ENCODE measurements around the gene FBLN7.

The FBLN7 gene

DNA sequence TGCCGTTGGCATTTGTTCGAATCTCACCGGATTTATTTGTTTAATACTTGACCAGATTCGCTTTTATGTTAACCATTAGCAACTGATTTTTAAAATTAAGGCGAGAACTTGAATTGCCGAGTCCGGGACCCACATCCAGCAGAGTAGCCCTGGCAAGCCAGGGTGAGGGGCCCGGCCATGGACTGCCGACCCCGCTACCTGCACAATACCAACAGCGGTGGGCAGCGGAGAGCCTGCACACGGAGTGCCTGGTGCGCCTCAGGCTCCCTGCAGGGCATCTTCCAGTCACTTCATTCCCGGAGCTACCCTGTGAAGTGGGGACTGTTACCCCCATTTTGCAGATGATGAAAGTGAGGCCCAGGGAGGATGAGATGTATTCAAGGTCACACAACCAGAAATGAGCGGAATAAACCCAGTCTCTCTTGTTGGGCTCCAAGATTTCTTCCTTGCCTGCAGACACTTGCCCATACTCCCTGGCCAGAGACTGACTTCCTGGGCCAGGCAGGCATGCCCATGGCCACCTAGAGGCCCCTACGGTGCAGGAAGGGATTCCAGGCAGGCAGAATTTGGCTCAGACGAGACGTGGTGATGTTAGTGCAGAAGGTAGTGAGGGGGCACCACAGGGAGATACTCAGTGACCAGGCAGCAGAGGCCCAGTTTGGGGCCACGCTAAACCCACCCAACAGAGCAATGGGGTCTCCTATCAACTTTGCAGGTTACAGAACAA, 2.9 kb downstream of the FBLN7 start:
- no peak for DNase-seq (ENCODE audit: low spot score)

DNA sequence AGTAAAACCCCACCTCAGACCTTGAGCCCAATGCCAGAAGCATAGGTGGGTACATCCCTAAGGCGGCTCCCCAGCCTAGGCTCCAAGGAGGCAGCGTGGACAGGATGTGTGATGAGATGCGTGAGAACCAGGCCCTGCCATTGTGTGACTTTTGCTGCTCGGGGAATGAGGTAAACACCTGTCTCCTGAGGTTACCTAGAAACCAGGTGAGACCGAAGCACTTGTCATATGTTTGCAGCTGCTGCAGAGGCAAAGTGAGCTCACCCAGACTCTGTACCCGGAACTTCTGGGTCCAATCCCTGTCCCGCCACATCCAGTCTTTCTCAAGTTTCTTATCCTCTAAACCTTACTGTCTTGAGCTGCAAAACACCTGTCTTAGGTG, 3.4 kb downstream of the FBLN7 start:
- DNase-seq (ENCODE audit: low spot score) = no peak

DNA sequence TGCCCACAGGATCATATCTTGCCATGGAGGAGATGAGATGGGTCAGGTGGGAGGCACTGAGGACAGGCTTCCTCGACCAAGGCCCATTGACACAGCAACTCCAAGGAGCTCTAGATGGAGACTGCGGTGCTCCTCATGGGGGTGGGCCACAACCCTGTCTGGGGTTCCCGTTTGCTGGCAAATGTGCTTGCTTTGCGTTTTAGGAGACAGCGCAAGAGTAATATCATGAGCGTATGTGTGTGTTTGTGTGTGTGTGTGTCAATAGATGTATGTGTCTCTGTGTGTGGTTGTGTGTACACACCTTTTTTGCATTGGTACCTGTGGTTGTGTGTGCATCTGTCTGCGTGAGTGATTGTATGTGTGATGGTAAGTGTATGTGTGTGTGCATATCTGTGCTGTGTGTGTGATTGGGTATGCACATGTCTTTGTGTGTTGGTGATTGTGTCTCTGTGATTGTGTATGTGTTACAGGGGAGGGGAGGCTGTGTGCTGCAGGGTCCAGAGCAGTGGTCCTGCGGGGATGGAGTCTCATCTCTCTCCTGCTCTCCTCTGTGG, 4.4 kb downstream of the FBLN7 start:
- no peak for DNase-seq (ENCODE audit: low spot score)

DNA sequence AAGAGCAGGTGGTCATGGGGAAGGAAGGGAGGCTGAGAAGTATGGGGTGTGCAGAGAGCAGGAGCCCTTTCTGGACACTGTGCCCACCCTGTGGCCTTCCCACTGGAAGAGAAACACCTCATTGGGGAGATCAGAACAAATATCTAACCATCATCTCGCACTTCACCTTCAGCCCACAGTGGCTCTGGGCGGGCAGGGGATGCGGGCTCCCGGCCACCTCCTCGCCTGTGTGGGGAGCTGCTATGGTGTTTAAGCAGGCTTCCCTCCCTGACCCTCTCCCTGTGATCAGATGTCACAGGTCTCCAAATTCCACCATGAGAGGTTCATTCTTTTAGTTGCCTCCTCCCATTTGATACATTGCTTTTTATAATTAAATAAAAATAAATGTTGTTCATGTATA, 5.0 kb downstream of the FBLN7 start:
- no peak for DNase-seq (ENCODE audit: low spot score)

DNA sequence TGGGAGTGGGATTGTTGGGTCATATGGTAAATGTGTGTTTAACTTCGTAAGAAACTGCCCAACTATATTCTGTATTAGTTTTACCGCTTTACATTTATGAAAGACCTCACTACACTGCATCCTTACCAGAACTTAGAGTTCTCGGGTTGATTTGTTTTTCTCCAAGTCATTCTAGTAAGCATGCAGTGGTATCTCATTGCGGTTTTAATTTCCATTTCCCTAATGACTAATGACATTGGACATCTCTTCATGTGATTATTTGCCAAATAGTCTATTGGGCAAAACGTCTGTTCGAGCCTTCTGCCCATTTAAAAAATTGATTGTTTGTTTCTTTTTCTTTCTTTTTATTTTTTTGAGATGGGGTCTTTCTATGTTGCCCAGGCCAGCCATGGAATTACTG, 6.8 kb downstream of the FBLN7 start:
- no peak for DNase-seq (ENCODE audit: low spot score)

DNA sequence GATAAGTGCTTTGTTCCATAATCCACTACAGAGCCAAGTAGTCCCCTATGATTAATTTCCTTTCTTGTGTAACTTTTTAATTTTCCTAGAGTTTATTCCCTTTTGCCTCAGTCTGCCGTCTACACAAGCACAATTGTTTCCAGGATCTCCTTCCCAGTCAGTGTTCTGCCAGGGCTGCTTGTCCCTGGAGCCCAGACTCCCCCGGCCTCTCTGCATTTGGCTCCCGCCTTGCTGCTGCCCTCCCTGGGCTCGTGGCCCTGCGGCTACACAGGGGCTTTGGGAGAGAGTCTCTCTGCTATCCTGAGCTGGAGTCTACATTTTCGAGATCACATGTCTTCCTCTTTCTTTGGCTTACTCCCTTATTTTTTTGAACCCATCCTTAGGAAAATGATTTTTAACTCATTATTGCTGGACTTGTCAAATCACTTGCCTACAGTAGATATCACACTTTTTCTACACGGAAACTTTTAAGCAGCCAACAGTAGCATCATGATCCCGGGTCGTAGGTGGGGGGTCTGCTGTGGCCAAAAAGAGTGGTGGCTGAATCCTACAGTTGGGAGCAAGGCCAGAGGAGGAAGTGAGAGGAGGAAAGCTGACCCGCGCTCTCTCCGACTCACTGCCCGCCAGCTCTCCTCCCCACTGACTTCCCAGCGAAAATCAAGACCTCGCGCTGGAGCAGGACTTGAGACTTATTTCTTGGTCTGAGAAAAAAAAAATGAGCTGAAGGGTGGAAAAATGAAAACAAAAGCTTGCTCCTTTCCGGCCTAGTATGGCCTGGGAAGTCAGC, 9.4 kb downstream of the FBLN7 start:
- no peak for DNase-seq (ENCODE audit: low spot score)

DNA sequence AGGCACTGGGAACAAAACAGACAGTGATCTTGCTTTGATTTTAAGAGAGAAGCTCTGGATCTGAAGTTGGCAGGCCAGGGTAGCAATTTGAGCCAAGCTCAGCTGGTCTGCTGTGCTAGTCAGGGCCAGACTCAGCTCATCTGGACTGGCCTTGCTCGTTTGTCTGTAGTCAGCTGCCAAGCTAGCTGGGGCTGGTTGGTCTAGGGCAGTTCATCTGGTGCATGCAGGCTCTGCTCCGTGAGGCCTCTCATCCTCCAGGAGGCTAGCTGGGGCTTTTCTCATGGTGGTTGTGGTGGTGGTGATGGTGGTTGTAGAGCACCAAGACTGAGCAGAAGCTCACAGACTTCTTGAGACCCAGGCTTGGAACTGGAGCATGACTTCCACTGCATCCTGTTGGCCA, 10.3 kb downstream of the FBLN7 start:
- no peak for DNase-seq (ENCODE audit: low spot score)

DNA sequence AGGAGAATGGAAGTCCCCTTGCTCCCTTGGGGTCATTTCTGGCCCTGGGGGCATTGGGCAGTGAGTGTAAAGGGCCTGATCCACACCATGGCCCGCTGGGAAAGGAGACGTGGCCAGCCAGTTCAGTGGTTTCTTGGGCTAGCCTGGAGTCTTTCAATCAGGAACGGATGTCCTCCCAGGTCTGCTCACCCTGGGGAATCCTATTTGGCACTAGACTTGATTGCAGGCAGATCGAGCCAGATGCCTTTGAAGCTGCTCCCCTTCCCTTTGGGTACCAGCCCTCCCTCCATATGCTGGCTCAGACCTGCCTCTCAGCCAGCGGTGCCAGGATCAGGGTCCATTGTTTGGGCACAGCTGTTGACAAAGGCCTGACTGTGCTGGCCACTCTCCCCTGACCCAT, 11.0 kb downstream of the FBLN7 start:
- DNase-seq (ENCODE audit: low spot score) = no peak

DNA sequence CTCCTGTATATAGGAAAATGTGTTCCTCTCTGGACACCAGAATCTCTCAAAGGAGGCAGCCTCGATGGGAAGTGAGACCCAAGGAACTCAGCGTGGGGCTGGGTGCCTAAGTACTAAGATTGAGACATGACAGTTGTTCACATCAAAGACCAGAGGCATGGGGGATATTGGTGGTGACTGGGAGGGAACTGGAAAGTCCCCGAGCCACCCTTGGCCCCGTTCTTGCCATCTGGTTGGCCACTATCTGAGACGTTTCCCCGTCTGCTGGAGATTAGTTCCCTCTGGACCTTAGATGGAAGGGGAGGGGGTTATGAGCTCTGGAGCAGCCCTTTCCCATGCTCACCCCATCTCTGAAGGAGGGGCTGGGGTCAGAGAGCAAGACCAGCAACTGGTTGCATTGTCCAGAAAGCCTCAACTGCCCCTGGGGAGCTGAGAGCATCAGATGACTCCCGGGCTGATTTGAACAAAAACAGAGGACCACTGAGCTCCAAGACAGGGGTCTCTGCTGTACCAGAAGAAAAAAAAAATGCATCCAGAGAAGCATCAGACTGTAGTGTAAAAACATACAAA, 11.8 kb downstream of the FBLN7 start:
- no peak for DNase-seq (ENCODE audit: low spot score)

DNA sequence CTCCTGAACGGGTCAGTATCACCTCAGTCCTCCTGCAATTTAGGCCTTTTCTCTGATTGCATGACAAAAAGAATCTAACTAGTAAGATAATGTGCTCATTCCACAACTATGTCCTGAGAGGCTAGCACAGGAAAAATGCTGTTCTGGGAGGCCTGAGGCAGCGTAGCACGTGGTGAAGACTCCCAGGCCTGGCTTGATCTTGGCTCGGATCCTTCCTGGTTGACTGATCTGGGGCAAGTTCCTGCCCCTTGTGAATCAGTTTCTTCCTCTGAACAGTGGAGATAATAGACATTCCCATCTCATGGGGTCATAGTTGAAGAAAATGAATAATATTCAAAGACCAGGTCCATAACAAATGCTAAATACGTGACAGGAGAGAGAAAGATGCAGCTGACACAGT, 12.3 kb downstream of the FBLN7 start:
- DNase-seq (ENCODE audit: low spot score) = no peak

DNA sequence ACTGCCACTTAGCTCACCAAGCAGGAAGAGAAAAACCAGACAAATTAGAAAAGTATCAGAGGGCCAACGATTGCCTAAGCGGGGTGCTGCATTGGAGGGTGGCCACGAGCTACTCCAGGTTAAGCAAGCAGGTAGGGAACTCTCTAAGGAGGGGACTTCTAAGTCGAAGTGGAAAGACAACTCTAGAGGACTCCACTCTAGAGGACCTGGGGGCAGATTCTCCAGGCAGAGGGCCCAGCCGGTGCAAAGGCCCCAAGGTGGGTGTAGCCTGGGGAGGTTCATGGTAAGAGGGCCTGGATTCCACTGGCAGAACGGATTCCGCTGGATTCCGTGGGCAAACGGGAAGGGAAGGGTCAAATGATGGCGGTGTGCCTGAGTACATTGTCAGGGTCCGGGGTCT, 12.7 kb downstream of the FBLN7 start:
- no peak for DNase-seq (ENCODE audit: low spot score)

DNA sequence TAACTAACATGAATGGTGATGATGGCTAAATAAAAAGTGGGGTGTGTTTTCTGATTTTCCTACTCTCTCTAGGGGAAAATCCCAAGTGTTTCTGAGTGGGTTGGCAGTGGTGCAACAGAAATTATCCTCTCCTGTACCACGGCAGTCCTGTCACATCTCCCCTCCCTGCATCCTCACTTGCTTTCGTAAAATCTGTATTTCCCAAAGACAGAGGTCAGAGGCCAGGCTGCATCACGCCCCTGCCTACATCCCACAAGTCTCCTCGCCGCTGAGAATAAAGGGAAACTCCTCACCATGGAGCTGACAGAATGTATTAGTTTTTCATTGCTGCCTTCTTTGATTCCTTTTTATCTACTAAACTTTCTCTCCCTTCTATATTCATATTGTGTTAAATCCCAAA, 13.1 kb downstream of the FBLN7 start:
- no peak for DNase-seq (ENCODE audit: low spot score)

DNA sequence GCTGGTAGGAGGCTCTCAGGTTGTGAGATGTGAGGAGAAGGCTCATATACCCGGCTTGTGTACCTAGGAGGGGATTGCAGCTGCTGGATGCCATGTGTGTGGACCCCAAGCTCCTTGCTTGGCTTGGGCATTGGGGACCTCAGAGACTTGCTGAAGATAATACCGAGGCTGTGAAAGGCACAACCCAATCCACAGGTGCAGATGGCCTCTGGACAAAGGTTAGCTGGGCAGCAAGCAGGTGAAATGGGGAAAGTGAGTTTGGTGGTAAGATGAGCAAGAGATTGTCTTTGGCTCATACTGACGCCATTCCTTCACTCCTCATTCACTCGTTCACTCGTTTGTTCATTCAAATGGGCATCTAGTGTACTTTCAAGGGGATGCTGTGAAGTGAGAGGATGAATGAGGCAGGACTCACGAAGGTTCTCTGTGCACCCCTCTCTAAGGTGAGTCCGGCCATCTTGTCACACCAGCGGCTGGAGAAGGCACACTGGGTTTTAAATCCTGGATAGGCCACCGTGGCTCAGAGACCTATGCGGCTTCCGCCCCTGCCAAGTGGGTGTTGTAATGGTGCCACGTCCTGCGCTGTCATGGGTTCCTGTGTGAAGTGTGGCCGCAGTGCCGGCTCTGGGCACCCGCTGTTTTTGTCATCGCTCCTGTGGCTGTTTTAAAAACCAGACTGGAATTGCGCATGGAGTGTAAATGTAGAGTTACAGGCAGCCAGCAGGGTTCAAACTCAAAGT, 13.7 kb downstream of the FBLN7 start:
- no peak for DNase-seq (ENCODE audit: low spot score)

DNA sequence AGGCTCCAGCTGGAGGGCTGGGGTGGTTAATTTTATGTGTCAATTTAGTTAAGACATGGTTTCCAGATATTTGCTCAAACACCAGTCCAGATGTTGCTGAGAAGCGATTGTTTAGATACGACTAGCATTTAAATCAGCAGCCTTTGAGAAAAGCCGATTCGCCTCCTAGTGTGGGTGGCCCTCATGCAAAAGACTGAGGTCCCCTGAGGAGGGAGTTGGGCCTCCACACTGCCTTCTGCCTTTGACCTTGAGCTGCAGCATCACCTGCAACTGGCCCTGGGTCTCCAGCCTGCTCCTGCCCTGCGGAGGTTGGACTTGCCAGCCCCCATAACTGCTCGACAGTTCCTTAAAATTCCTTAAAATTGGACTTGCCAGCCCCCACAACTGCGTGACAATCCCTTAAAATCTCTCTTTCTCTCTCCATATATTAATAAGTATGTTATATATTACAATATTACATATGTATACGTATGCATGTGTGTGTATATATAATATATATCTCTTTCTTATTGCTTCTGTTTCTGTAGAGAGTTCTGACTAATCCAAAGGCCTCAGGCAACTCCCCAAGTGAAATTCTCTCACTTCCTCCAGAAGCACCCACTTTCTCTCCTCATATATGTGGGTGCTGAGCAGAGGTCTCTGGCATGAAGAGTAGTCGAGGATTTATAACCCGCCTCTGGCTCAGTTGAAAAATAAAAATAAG, 14.4 kb downstream of the FBLN7 start:
- no peak for DNase-seq (ENCODE audit: low spot score)

DNA sequence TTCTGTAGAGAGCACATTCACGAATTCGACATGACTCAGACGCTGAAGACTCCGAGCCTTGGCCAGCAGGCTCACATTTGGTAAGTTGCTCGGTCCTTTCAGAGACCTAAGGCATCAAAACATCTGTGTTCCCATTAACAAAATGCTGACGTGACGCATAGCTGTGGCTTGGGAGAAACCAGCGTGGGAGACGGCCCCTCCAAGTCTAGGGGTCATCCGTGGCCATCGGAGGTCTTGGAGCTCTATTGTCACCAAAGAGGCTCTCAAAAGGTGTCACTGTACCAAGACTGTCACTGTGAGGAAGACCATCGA, 14.9 kb downstream of the FBLN7 start:
- no peak for DNase-seq (ENCODE audit: low spot score)

DNA sequence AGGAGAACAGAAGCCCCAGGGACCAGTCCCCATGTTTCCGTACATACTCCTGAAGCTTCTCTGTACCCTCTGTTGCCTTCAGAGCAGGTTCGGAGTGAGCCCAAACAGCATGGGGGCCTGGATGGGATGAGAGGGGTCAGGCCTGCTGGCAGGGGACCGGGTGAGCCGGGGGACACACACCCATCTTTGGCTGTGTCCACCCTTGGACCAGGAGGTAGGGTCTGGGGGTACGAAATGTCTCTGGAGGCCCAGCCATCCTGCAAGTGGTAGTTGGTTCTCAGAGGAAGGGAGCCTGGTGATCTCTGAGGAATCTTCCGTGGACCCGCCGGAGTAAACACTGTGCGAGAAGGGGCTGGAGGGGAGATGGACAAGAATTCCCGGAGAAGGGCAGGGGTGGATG, 15.3 kb downstream of the FBLN7 start:
- DNase-seq (ENCODE audit: low spot score) = no peak

DNA sequence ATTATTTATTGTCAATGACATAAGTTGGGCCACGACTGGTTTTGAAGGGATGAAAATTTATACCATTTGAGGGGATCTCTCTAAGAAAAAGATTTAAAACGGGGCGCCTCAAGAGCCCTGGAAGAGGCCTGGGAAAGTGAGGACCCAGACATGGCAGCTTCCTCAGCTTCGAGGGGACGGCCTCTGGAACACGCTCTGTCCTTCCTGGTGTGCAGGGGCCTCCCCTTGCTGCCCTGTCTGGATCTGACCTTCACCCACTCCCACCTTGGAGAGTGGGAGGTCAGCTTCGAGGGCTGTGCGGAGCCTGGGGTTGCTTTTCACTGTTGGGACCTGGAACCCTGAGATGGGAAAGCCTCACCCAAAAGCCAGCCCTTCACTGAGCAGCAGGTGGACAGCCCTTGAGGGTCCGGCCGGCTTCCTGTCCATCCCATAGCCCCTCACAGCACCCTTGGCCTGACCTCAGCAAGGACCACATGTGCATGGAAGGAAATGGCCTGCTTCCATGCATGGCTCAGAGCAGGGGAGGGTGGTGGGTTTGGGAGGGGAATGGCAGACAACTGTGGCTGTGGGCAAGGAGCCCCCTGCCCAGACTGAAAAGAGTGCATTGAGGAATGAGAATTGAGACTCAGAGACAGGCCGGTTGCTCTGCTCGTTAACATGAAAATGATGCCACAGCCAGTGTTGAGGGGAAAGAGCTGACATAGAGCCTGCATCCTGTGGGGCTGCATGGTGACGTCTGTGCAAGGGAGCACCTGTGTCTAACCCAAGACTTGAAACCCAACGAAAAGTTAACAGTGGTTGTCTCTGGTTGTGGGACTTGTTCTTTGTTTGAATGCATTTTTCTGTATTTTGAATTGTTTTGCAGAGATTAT, 16.3 kb downstream of the FBLN7 start:
- DNase-seq (ENCODE audit: low spot score) = no peak

DNA sequence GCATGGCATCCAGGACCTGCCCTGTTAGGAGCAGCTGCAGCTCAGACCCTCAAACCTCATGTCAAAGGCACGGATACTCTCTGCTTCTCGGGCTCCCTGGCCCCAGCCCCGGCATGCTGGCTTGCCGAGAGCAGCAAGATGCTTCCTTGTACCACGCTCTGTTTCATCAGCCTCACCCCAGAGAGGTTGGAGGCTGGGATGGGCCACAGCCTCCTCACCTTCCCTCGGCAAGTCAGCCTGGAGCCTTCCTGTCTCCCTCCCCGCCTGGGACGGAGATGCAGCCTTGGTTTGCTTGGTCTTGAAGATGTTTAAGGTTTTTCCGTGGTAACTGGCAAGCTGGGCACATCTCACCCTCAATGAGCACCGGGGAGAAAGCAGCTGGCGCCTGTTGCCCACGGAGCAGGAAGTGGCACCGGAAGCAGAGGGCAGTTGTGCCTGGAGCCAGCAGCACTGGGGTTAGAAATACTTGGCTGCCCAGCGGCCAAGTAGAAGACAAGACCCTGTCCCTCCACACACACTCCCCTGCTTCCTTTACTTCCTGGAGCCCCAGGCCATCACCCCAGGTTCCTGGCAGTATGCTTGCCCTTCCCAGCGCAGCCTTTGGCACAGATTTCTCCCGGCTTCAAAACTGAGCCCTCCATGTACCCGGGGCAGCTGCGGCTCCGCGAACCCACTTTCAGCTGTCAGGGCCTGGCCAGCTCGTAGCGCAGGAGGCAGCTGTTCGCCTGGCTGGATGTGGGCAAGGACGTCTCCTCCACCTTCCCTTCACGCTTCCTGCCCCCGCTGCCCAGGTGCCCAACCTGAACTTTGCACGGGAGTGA, 17.4 kb downstream of the FBLN7 start:
- DNase-seq (ENCODE audit: low spot score) = no peak

DNA sequence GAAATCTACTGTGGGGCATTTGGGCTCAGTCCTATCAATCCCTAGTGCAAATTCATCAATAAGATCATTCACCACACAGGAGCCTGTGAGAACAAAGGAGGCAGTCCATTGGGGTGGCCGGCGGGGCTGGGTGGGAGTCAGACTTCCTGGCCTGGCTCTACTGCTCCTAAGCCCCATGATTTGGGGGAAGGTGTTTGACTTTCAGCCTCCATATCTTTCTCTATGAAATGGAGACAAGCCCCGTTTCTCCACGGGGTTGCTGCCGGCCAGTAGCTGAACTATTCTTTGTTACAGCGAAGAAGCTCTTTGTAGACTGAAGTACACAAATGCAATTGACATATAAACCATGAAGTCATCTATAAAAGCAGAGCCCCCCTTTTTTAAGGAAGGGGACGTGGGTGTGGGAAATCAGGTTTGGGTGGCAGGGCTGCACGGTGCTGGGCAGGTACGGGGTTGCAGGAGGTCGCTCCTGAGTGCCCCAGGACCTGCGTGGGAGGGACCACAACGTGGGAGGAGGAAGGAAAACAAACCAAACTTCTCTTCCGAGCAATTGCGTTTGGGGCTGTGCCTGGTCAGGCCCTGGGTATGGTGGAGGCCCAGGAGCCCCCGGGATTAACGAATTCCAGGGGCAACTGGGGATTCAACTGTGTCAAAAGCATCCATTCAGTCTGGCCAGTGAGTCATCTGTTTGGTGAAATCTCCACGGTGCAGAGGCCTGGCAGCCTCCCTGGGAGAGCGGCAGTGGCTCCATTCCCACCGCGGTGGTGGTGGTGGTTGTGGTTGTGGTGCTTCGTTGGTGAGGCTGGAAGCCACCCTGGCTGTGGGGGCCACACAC, 18.2 kb downstream of the FBLN7 start:
- peak; percentile 66 for DNase-seq (ENCODE audit: low spot score)

Data from SW480 (cell line).